Ovary (tissue), 9 donors: ENCODE data around the gene FOS. TPM values are rescaled to one million over a fixed set of nuclear protein-coding genes. Genes with fewer than 3 reads are reported as not detected.

Experiments used
- DNase-seq, 5 donors: peaks; one replicate each; pipeline ENCODE4 v3.0.0-alpha.2; 2019 to 2020
- H3K27ac ChIP-seq, 2 donors: fragments of 200-600 bp; one replicate each; pipeline versions ENCODE4 v1.5.1 to v1.8.0; 2019 to 2022
- H3K27me3 ChIP-seq: fragments of 200-600 bp; one replicate; pipeline ENCODE4 v1.8.0; 2022
- H3K36me3 ChIP-seq: fragments of 200-600 bp; sonication (generic); one replicate; pipeline ENCODE4 v1.5.1; 2019
- H3K4me1 ChIP-seq: one replicate; pipeline ENCODE4 v1.8.1; 2013; ENCODE audit warnings: mild to moderate bottlenecking, moderate library complexity; ENCODE audit not compliant: insufficient read depth
- H3K4me3 ChIP-seq: fragments of 200-600 bp; sonication (generic); one replicate; pipeline ENCODE4 v1.5.1; 2017
- H3K9me3 ChIP-seq, 2 donors: fragments of 200-600 bp in 1 of 2; sonication (generic) in 1 of 2; one replicate each; pipeline versions ENCODE4 v1.5.1 to v1.8.1; 2013 to 2019; ENCODE audit warnings: mild to moderate bottlenecking in 1 of 2, moderate library complexity in 1 of 2
- CTCF ChIP-seq, 3 donors: fragments of 450-650 bp in 2 of 3; fragments of 200-600 bp in 1 of 3; IDR thresholded peaks; one replicate each; pipeline versions ENCODE4 v1.5.1 to v1.8.0; 2016 to 2022; ENCODE audit warnings: antibody characterized with exemption in 3 of 3, mild to moderate bottlenecking in 1 of 3
- EP300 ChIP-seq: sonication (generic); formaldehyde crosslinking; IDR thresholded peaks from one replicate; pipeline ENCODE4 v1.6.1; 2017; ENCODE audit warnings: antibody characterized with exemption
- POLR2A ChIP-seq: fragments of 450-650 bp; IDR thresholded peaks from one replicate; pipeline ENCODE4 v1.6.1; 2017; ENCODE audit warnings: antibody characterized with exemption, mild to moderate bottlenecking, moderate library complexity
- WGBS, 3 donors: extraction: QIAGEN DNeasy Blood & Tissue Kit in 1 of 3; methylation state at CpG; one replicate each; pipeline versions ENCODE4 v1.1.5 to v1.1.7; 2013 to 2017; 5-methylcytosine and 5-hydroxymethylcytosine counted together
- intact Hi-C, 4 donors: fragments of 100-400 bp; cut with DNase I; formaldehyde crosslinking; loops; one replicate each; pipeline versions ENCODE4 v1.11.0 to v1.15.1; 2022 to 2023
- polyA plus RNA-seq, 2 donors: library from polyadenylated mRNA; stranded (reverse); fragments of 200-250 nt in 1 of 2; fragments of 350-450 nt in 1 of 2; fragmentation: Illumina TruSeq in 1 of 2; extraction: RNeasy Lipid Tissue Mini Kit (QIAGEN cat#74804) in 1 of 2; gene quantifications; one replicate each; pipeline ENCODE4 v1.2.3, GENCODE V29; 2013 to 2014
- total RNA-seq, 7 donors: library from RNA; depleted of rRNA in 2 of 7; stranded (reverse); fragments of >200 nt in 2 of 7; fragmentation: NEBNext Ultra II Directional in 3 of 7; extraction: Animal tissue kit (Norgen Biotek cat#: 25700) in 3 of 7; gene quantifications; one replicate each; pipeline versions ENCODE4 v1.1.0 to v1.2.4, GENCODE V29; 2016 to 2023
- donor health status: DM: no; HTN: no; CAD: no; lungs with moderate emphysema.
- donor health status: DM: no; HTN: no; CAD: no.
- donor health status: Bipolar disorder and iron deficiency.
- donor health status: DM: yes; HTN: yes; CAD: no.
- donor health status: DM: no; HTN: no; CAD: no.
- donor health status: DM: yes; HTN: yes; CAD: no.

The FOS gene
- total and polyA plus RNA-seq, 9 donors: 115 to 2,019 (median 178) TPM

- 84 to 96% (median 87%) methylated on average over 2 of the region's 2 CpGs for WGBS, 3 donors
- H3K4me3 ChIP-seq: no peak overlapping the region
- no peaks in the 10 kb centered on the region for H3K9me3 ChIP-seq
- peak overlapping the region in 1 of 2 donors; percentile 97 for H3K27ac ChIP-seq
- TF ChIP-seq POLR2A (no peak), EP300 (no peak), CTCF (IDR thresholded peaks at IDR 0.05) (no peak)
- peaks cover 15% of the 10 kb centered on the region for H3K4me1 ChIP-seq
- H3K36me3 ChIP-seq: peaks cover 3% of the 10 kb centered on the region
- intact Hi-C loops: loop anchor here in 1 of 4 donors (5.0 kb wide), 1 partner anchor 98 kb away; the partner anchor contains the start of gene TMED10
- DNase-seq: no peak
- H3K27me3 ChIP-seq: no peaks in the 10 kb centered on the region
Measured at GRCh38 chr14:75275598-75275997, 3.0 kb upstream of the FOS start.

- H3K4me1 ChIP-seq: peaks cover 15% of the 10 kb centered on the region
Measured at GRCh38 chr14:75277008-75277814, 1.4 kb upstream of the FOS start.

GRCh38 chr14:75277815-75278421 is 710 bp upstream of the FOS start:
- H3K36me3 ChIP-seq: peaks cover 3% of the 10 kb centered on the region
- H3K27ac ChIP-seq: peak overlapping the region; percentile 97 to 99
- intact Hi-C loops: loop anchor here in 2 of 4 donors (2.0 to 5.0 kb wide), 2 partner anchors 17 to 101 kb away; partner anchors contain the start of gene TMED10 (in 1 of the 2)
- H3K27me3 ChIP-seq: no peaks in the 10 kb centered on the region
- TF ChIP-seq CTCF (IDR thresholded peaks at IDR 0.05): no peak
- TF ChIP-seq EP300: no peak
- no peak for TF ChIP-seq POLR2A
- WGBS, 3 donors: 0 to 1% (median 1%) methylated on average over 27 of the region's 27 CpGs
- H3K4me3 ChIP-seq: peak overlapping the region; percentile 80
- H3K9me3 ChIP-seq: no peaks in the 10 kb centered on the region
- H3K4me1 ChIP-seq: peaks cover 15% of the 10 kb centered on the region
- DNase-seq: no peak

More at GRCh38 chr14:75277008-75277814, 1.4 kb upstream of the FOS start:
- H3K27ac ChIP-seq: peak overlapping the region; percentile 97 to 99
- intact Hi-C loops: loop anchor here in 1 of 4 donors (5.0 kb wide), 1 partner anchor 100 kb away; the partner anchor contains the start of gene TMED10
- WGBS, 3 donors: 1% methylated on average over 65 to 81 of the region's 81 CpGs
- peak overlapping the region; percentile 80 for H3K4me3 ChIP-seq
- H3K36me3 ChIP-seq: peaks cover 3% of the 10 kb centered on the region
- no peaks in the 10 kb centered on the region for H3K9me3 ChIP-seq
- peak; percentile 84 to 96 (median 90) for DNase-seq
- no peaks in the 10 kb centered on the region for H3K27me3 ChIP-seq
- TF ChIP-seq CTCF (IDR thresholded peaks at IDR 0.05): peak in 1 of 3 donors; percentile 35
- peak; percentile 78 for TF ChIP-seq POLR2A
- TF ChIP-seq EP300: no peak

- Histone ChIP-seq H3K4me1 (peaks cover 7% of the 10 kb centered on the region), H3K36me3 (peaks cover 3% of the 10 kb centered on the region), H3K4me3 (peak overlapping the region; percentile 80), H3K27me3 (no peaks in the 10 kb centered on the region), H3K9me3 (no peaks in the 10 kb centered on the region), H3K27ac (peak overlapping the region; percentile 89 to 97)
- WGBS, 3 donors: 0 to 1% (median 1%) methylated on average over 26 to 38 of the region's 38 CpGs
- TF ChIP-seq EP300: peak; percentile 82
- peak; percentile 1 for TF ChIP-seq POLR2A
- no peak for TF ChIP-seq CTCF (IDR thresholded peaks at IDR 0.05)
- intact Hi-C loops: loop anchor here in 2 of 4 donors (2.0 to 5.0 kb wide), 2 partner anchors 16 to 102 kb away; partner anchors contain the start of gene TMED10 (in 1 of the 2)
- DNase-seq: peak; percentile 77 to 89 (median 84)
Measured at GRCh38 chr14:75279153-75279762, 630 bp downstream of the FOS start.
